OCI-M2 (cell line): Measurements from ENCODE around the gene TDRD6.
"Not testable (repeated sequence)": the region's sequence is repeated elsewhere in the genome, so short reads cannot be mapped to it uniquely, and the experiment has no call there.

Experiments
- DNase-seq: peaks from one replicate; lab custom pipeline; 2025; ENCODE audit not compliant: unreplicated experiment; lab: John Stamatoyannopoulos, UW

The TDRD6 gene, protein sequence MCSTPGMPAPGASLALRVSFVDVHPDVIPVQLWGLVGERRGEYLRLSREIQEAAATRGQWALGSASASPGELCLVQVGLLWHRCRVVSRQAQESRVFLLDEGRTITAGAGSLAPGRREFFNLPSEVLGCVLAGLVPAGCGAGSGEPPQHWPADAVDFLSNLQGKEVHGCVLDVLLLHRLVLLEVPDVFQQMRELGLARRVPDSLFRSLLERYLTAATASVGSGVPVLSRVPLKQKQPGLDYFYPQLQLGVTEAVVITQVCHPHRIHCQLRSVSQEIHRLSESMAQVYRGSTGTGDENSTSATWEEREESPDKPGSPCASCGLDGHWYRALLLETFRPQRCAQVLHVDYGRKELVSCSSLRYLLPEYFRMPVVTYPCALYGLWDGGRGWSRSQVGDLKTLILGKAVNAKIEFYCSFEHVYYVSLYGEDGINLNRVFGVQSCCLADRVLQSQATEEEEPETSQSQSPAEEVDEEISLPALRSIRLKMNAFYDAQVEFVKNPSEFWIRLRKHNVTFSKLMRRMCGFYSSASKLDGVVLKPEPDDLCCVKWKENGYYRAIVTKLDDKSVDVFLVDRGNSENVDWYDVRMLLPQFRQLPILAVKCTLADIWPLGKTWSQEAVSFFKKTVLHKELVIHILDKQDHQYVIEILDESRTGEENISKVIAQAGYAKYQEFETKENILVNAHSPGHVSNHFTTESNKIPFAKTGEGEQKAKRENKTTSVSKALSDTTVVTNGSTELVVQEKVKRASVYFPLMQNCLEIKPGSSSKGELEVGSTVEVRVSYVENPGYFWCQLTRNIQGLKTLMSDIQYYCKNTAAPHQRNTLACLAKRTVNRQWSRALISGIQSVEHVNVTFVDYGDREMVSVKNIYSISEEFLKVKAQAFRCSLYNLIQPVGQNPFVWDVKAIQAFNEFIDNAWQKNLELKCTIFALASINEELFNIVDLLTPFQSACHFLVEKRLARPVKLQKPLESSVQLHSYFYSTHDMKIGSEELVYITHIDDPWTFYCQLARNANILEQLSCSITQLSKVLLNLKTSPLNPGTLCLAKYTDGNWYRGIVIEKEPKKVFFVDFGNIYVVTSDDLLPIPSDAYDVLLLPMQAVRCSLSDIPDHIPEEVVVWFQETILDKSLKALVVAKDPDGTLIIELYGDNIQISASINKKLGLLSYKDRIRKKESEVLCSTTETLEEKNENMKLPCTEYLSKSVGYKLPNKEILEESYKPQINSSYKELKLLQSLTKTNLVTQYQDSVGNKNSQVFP (N-terminal part only)

DNA sequence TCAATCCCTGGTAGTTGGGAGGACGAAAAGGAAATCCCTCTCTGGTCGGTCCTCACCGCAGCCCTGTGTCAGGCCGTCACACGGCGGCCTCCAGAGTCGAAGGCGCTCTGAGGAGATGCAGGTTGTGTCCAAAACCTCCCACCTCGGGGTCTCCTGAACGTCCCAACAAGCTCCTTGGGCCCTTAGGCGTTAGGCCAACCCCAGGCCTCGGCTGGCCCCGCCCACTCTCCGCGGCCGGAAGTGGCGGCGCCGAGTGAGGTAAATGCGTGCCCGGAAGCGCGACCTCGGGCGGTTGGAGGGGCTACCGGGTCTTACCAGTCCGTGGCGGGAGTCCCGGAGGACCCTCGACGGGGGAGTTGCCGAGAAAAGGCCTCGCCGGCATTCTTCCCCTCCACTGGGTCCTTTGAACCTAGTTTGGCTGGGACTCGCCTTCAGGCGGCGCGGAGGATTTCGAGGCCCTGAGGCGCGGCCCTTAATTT lies at the start of gene TDRD6:
TDRD6 (plus strand) TSS at position 267 of the 479 bp plus-strand sequence. CDS start 244 bp downstream, outside the sequence.
- no peak for DNase-seq

DNA sequence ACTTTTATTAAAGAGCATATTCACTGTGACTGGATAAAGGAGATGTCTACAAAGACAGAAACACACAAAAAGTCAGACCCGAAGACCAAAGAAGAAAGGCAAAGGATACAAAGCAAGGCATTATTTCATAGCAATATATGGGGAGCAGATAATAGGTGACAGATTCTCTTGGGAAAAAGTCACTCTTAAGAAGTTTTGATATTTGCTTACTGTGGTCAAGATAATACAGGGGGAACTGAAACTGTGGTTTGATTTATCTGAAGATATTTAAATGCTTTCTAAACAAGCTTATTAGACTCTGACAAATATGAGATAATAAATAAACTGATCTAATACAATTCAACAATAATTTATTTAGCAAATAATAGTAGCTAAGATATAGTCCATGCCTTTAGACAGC lies 49.8 kb upstream of the TDRD6 start:
- DNase-seq = no peak

DNA sequence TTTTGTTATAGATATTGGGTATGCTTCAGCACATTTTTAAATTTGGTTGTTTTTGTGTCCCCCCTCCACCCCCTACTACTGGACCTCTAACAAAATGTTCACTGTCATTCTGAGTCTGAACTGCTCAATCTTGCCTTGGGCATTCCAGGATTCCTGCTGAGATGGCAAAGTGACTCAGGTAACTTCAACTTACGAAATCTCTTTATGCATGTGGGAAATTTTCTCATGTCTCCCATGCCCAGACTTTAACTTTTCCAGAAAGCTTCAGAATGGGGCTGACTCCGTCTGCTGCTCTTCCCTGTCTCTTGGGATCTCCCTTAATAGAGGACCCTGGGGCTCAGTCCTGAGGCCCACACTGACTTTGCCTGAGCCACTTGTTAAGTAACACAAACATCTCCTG lies 49.0 kb upstream of the TDRD6 start:
- DNase-seq = no peak

DNA sequence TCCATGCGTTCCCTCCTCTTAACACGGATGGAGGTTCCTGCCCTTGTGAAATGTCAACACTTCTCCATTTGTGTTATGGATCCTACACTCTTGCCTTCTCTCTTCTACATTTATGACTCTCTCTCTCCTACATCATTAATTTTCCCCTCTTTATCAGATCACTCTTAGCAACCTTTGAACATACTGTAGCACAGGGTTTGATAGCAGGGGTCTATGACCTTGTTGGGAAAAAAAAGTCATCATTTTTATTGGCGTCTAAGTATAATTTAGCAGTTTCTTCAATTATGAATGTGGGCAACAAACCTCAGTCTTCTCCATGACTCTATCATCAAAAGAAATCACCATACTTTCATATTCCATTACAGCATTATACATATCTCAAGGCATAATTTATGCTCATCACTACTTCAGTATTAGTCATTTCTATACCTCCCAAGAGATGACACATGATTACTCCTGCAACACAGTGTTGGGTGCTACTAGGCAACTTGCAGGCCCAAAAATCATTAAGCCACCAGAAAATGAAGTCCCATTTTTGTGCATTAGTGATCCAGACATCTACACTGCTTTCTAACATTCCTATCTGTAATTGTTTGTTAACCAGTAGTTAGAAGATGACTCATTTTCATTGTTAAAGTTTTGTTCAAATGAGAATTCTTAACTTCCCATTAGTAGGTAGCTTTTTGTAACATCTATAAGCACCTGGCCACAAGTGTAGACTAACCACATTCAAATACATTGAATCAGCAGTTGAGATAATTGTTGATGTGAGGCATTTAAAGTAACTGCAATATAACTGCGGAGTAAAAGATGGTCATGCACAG lies 44.5 kb upstream of the TDRD6 start:
- DNase-seq = no peak

DNA sequence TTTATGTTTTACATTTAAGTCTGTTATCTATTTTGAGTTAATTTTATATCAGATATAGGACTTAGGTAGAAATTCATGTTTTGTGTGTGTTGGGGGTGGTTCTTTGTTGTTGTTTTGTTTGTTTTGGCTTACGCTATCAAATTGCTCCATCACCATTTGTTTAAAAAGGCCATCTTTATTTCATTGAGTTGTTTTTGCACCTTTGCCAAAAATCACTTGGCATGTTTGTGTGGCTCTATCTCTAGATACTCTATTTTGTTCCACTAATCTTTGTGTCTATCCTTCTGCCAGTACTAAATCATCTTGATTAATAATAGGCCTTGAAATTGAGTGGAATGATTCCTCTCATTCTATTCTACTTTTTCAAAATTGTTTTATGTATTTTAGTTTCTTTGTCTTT lies 42.4 kb upstream of the TDRD6 start:
- no peak for DNase-seq

DNA sequence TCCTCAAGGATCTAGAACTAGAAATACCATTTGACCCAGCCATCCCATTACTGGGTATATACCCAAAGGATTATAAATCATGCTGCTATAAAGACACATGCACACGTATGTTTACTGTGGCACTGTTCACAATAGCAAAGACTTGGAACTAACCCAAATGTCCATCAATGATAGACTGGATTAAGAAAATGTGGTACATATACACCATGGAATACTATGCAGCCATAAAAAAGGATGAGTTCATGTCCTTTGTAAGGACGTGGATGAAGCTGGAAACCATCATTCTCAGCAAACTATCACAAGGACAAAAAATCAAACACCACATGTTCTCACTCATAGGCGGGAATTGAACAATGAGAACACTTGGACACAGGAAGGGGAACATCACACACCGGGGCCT lies 39.6 kb upstream of the TDRD6 start:
- DNase-seq = not testable (repeated sequence)

DNA sequence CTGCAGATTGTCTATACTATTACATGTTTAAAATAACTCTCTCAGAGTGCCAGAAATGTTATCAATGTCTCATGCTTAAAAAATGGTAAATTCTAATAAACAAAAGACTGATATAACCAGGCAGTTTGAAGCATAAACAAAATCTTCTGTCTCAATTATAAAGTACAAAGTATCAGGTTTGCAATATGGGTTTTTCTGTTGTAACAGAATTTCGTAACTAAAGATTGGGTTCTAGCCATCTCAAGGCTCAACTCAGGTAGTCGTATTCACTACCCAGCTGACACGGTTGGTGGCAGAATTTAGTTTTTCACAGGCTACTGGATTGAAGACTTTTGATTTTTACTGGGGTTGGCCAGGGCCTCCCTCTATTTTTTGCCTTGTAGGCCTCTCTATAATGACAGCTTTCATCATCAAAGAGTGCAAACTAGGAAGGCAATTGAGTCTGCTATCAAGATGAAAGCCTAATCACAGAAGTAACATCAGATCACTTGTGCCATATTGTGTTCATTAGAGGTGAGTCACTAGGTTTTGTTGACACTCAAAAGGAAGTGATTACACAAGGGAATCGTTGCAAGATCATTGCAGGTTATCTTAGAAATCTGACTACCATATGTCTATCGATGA lies 38.7 kb upstream of the TDRD6 start:
- DNase-seq = no peak

DNA sequence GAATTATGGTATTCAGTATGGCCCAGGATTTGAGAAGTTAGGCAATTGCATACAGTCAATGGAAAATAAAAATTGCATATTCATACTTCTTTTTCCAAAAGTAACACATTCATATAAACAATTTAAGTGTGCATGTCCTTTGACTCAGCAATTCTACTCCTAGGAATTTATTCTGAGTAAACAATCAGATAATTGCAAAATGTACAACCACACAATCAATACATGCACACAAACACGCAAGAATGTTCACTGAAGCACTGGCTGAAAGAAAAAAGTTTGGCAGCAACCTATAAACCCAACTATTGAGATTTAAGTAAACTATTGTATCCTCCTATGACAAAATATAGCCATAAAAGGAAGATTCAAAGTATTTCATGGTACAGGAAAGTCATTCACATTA lies 36.7 kb upstream of the TDRD6 start:
- DNase-seq = no peak

DNA sequence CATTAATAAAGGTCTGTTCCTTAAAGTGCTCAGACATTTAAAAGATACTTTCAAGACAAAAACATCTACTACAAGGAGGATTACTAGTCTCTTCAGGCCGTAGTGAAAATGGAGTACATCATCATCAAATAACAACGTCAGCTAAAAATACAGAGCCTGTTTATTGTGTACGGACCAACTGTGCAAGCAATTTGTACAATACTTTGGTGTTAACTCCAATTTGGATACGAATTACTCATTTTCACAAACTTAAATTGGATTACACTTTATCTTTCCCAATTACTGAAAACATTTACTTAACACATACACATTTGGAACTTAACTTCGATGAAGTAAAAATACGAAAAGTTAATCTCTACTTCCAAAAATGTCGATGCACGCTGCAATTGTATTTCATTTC lies 35.9 kb upstream of the TDRD6 start:
- DNase-seq = no peak

DNA sequence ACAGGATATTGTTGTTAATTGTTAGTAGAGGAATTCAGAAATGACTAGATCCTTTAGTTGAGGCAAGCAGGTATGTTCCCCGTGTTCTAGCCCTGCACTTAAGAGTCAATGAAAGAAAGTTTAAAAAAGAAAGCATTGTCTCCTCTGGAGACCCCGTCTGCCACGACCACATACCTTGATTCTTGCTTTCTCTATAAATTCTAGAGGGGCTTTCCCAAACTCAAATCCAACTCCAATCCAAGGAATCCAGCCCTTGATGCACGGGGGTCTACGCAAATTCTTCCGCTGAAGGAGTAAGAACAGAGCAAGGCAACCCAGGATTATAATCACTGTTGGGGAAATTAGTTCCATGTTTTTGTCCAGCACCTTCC lies 35.5 kb upstream of the TDRD6 start:
- DNase-seq = no peak

DNA sequence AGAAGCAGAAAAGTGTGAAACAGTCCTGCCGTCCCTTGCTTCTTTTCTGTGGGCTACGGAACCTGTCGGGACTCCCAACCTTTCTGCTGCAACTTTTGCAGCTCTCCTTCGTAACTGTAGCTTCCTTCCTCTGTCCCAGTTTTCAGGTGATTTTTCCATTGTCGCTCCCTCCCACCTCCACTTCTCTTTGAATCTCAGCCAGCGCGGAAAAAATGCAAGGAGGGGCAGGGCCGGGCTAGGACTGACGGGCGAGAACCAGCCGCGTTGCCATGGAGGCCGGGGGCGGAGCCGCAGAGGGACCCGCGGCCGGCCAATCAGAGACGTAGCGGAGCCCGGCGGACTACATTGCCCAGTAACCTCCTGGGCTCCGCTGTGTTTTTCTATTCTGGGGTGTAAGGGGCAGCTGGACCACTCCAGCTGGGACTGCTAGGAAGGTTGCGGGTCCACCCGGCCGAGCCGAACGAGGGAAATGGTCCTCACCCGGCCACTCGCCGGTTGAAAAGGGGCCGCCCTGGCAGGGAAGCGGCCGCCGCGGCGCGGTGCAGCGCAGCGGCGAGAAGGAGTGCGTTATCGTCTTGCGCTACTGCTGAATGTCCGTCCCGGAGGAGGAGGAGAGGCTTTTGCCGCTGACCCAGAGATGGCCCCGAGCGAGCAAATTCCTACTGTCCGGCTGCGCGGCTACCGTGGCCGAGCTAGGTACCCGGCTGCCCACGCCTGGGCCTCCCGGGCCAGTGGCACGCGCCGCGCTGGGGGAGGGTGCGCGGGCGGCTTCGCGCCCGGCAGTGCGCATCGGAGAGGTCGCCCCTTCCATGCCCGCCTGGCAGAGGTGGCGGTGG lies 34.9 kb upstream of the TDRD6 start, which contains the start of the genes CYP39A1 and SLC25A27:
CYP39A1 (minus strand) TSS at position 216 of the 836 bp plus-strand sequence. CDS start 236 bp downstream, outside the sequence.
SLC25A27 (plus strand) TSS at position 373 of the 836 bp plus-strand sequence; CDS start at position 591, 218 bp downstream.
- peak; percentile 42 for DNase-seq

DNA sequence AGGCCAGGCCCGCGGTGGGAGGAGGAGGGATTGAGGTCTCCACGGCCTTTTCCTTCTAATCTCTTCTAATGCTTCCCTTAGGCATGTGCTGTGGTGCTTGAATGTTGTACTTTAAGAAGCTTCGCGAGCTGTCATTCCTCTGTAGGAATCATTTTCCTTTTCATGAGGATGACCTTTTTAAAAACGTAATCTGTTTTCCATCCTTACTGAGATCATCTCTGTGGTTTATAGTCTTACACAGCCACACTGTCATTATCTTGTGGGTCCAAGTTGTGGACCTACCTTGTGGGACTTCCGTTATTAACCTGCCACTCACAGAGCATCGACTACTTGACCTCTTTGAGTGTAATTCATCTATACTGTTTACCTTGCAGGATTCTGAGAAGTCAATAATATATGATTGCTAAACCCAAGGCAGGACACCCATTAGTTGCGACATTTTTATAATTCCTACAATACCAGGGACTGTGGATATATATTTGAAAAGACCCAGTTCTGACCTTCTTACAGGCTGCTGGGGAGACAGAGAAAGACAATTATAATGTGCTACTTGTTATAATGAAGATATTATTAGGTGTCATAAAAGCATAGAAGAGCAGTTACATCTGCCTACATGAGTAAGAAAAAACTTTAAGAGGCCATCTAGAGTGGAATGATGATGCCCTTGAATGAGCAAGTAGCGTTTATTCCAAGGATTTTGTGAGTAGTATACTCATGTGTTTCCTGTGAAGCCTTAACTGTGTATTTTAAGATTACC lies 34.1 kb upstream of the TDRD6 start:
- DNase-seq = no peak

DNA sequence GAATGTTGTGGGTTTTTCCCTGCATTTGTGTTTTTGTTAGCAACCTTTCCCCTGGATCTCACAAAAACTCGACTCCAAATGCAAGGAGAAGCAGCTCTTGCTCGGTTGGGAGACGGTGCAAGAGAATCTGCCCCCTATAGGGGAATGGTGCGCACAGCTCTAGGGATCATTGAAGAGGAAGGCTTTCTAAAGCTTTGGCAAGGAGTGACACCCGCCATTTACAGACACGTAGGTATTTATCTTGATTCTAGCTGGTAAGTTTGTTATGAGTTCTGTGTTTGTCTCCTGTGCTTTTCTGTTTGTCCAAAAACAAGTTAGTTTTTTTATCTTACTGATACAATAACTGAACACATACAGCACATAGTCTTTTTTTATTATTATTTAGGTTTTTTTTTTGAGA lies 31.9 kb upstream of the TDRD6 start:
- DNase-seq = no peak

DNA sequence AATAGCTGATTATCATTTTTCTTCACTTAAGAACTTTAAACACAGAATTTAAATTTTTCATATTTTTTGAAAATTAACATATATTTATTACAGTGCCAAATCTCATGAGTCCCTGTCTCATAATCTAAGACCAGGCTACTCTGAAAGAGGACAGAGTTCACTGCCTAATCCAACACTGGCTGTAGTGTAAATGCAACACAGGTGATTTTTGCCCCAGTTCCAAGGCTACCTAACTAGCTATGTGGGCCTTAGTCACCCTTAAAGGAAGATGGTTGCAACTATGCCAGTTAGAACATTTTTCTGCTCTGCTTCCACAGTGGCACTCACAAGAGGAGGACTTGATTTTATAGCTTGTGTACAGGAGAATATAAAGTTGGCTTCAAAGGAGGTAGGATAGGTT lies 30.0 kb upstream of the TDRD6 start:
- no peak for DNase-seq

DNA sequence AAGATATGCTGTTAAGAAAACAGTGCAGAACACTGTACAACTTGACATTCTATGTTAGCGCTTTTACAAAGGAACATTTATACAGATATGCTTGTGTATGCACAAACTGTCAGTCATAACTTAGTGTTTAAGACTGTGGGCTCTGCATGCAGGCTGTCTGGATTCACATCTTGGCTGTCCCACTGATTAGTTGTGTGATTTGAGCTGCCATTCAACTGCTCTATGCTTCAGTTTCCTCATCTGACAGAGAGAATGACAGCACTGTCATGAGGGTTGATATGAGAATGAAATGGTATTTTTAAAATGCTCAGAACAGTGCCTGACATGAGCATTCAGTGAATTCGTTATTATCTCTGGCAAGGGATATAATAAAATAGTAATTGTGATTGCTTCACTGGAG lies 26.2 kb upstream of the TDRD6 start:
- DNase-seq = no peak

DNA sequence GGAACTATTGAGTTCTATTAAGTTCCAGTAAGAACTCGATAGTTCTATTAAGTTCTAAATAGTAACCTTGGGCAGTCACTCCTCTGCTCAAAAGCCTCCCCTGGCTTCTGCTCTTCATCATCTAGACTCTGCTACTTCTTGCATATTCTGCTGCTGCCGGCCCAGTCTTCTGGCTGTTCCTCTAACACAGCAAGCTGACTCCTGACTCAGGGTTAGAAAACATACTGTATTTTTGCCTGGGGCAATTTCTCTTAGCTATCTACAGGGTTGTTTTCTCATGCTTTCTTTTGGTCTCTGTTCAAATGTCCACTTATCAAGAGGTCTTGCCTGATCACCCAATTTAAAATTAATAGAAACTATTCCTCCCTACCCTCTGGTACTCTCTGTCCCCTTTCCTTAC lies 20.3 kb upstream of the TDRD6 start:
- DNase-seq = no peak

DNA sequence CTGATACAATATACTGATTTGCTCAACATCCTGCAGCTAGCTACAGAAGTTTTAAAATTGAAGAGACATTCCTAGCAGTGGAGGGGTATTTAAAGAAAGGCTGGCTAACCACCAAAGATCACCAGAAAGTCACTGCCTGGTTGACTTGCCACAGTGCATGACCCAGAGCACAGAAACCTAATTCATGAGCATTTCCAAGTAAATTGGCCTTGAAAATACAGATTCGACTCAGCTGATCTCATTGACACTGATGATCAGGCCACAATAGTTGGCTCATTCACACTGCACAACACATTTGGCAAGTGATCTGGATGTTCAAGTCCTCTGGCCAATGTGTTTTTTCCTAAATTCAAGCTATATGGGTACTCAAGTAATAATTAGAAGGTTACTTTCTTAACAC lies 13.3 kb upstream of the TDRD6 start:
- no peak for DNase-seq
